GM18499 (cell line): ENCODE data around the gene VAV1.

Experiments used
- ATAC-seq: cut with Tn5 transposase; IDR thresholded peaks from one replicate; pipeline ENCODE4 v1.9.1; 2021; ENCODE audit warnings: moderate number of reproducible peaks; ENCODE audit not compliant: insufficient read depth, unreplicated experiment

Gene VAV1, protein sequence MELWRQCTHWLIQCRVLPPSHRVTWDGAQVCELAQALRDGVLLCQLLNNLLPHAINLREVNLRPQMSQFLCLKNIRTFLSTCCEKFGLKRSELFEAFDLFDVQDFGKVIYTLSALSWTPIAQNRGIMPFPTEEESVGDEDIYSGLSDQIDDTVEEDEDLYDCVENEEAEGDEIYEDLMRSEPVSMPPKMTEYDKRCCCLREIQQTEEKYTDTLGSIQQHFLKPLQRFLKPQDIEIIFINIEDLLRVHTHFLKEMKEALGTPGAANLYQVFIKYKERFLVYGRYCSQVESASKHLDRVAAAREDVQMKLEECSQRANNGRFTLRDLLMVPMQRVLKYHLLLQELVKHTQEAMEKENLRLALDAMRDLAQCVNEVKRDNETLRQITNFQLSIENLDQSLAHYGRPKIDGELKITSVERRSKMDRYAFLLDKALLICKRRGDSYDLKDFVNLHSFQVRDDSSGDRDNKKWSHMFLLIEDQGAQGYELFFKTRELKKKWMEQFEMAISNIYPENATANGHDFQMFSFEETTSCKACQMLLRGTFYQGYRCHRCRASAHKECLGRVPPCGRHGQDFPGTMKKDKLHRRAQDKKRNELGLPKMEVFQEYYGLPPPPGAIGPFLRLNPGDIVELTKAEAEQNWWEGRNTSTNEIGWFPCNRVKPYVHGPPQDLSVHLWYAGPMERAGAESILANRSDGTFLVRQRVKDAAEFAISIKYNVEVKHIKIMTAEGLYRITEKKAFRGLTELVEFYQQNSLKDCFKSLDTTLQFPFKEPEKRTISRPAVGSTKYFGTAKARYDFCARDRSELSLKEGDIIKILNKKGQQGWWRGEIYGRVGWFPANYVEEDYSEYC

DNA sequence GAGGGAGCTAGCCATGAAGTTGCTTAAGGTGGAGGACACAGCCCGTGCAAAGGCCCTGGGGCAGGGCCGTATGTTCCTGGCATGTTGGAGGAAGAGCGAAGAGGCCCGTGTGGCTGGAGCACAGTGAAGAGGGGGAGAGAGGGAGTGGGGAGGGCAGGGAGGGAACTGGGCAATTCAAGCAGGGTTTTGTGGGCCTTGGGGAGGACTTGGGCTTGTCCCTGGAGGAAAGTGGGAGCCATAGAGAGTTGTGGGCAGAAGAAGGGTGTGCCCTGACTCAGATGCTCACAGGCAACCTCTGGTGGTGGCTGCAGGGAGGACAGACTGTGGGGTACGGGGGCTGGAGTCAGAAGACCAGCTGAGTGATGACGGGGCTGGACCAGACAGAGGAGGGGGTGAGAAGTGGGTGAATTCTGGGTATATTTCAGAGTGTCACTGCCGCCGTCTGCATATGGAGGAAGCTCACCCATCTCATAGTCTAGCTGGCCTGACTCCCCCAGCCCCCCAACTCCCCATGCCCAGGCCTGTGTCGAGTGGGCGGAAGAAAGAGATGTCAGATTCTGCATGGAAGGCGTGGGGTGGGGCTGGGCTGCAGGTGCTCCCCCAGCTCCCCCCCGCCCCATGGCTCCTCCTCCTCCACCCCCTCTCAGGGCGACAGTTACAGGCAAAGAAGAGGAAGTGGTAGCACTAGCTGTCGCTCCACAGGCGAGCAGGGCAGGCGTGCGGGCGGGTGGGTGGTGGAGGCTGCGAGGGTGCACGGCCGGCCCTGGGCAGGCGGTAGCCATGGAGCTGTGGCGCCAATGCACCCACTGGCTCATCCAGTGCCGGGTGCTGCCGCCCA is at the start of gene VAV1:
Gene VAV1 (plus strand): TSS at position 681 of the 838 bp plus-strand sequence. CDS start 100 bp downstream, at position 781.
- ATAC-seq = no peak

DNA sequence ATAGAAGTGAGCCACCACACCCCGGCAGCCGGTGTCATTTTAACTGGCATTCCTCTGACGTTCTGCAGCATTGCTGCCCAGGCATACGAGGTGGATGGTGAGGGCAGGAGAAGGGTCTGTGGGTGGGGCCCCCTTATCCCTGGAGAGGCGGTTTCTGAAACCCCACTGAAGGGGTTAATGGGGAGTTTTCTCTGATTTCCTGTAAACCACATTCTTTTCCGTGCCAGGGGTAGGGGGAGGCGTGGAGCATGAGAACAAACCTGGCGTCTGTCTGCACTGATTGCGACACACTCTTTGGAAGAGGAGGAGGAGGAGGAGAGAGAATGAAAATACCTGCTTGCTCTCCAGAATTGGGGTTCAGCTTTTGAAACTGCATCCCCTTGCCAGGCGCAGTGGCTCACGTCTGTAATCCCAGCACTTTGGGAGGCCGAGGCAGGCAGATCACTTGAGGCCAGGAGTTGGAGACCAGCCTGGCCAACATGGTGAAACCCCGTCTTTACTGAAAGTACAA is 49.3 kb upstream of the VAV1 start:
- ATAC-seq = no peak

DNA sequence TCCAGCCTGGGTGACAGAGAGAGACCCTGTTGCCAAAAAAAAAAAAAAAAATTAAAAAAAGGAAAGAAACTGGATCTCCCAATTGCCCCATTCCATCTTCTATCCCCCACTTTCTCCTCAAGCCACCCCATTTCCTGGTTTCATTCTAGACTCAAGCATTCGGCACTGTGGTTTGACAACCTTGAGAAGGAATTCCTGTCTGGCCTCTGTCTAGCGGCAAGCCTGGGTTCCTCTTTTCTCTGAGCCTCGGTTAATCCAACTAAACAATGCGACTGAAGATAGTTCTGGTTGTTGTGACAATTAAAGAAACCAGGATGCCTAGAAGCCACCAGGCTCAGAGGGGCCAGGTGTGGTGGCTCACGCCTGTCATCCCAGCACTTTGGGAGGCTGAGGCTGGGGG is 48.8 kb upstream of the VAV1 start:
- ATAC-seq = no peak

DNA sequence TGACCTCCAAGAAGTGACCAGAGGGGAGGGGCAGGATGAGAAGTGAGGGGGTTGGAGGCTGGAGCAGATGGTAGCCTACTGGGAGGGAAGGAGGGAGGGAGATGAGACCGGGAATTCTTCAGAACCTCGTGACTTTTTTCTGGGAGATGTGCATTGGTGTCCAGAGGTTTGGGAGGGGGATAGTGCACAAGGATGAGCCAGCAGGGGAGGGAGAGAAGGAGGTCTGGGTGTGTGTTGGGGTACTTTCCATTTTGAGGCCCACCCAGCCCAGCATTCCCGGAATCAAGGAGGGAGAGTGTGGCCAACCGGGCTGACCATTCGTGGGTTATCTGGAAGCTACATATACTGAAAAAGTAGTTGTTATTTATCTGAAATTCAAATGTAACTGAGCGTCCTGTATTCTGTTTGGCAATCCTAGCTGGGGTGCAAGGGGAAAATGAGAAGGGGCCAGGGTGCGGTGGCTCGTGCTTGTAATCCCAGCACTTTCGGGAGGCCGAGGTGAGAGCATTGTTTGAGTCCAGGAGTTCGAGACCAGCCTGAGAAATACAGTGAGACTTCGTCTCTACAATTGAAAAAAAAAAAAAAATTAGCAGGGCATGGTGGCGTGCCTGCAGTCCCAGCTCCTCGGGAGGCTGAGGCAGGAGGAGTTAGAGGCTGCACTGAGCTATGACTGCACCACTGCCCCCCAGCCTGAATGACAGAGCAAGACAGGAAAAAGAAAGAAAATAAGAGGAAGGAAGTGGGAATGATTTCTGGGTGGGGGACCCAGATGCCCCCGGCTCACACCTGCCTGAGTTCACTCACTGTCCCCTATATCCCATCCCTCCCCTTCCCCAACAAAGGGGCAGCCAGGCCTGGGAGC is 47.6 kb upstream of the VAV1 start:
- ATAC-seq = no peak

DNA sequence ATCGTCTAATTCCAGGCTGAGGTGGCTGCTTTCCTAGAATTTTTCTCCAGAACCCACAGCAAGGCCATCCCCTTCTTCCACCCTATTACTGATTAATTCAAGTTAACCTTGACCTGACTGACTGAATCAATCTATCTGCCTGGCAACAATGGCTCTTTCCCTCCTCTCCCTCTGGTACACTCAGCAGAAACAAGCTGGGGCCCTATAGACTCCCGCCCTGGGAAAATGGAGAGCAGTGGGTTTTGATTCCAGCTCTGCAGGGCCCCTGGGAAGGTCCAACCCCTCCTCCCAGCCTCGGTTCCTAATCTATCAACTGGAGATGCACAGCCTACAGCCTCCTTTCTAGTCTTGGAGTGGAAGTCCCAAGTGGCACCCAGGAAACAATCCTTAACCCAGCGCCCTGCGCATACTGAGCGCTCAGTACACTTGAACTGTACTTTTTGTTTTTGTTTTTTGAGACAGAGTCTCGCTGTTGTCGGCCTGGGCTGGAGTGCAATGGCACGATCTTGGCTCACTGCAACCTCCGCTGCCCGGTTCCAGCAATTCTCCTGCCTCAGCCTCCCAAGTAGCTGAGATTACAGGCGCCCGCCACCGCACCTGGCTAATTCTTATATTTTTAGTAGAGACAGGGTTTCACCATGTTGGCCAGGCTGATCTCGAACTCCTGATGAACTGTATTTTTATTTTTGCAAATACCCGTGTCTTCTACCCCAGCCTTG is 46.8 kb upstream of the VAV1 start:
- no peak for ATAC-seq

DNA sequence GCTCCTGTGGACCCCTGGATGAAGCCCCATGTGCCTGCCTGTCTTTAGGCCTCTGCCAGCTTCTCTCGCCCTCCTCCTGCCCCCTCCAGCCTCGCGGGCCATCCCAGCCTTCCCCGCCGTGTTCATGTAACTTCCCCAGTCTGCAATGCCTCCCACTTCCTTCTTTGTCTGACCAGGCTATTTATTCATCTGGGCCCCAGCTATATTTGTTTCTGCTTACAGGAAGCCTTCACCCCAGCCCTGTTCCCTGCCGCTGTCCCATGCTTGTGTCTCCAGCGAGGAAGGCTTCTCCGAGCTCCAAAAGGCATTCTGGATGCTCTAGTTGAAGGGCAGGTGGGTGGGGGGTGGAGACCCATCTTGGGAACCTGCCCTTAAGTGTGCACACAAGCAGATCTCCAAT is 44.2 kb upstream of the VAV1 start:
- no peak for ATAC-seq

DNA sequence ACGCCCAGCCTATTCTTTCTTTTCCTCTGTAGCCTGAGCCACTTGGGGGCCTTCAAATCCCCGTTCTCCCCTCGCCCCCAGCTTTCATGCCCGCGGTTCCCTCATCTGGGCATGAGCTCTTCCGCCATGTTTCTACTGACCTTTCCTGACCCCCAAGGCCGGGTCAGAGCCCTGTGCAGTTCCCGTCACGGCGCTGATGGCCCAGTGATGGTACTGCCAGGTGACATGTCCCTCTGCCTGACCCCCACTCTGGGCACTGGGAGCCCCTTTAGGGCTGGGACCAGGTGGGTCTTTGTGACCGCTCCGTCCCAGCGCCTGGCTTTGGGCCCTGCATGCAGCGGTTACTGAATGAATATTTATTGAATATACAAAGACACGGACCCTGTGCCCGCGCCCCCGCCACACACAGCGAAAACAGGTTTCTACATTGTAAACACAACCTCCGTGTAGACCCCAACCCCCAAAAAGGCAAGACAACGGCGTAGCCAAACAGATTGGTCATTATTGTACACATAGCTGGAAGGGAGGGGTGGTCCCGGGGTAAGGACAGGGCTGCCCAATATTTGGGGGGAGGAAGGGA is 42.8 kb upstream of the VAV1 start:
- no peak for ATAC-seq

DNA sequence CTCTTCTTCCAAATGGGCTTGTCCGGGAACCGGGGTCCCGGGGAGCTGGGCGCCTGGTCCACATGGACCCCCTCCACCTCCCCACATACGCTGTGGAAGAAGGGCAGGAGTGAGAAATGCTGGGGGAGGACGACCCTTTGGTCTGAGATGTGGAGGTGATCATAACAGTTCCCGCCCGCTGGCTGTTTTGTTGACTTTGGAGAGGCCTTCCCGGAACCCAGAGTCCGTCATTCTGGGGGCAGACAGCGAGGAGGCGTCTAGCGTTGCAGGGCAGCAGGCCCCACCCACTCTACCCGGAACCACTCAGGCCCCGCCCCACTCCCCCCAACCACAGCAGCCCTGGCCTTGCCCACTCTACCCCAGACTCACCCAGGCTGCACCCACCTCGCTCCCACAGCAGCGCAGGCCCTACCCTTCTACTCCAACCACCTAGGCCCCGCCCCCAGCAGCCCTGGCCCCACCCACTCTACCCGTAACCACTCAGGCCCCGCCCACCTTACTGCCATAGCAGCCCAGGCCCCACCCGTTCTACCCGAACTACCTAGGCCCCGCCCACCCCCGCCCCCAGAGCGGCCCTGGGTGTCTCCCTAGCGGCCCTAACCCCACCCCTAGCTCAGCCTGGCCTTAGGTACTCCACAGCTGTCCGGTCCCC is 42.2 kb upstream of the VAV1 start:
- no peak for ATAC-seq

DNA sequence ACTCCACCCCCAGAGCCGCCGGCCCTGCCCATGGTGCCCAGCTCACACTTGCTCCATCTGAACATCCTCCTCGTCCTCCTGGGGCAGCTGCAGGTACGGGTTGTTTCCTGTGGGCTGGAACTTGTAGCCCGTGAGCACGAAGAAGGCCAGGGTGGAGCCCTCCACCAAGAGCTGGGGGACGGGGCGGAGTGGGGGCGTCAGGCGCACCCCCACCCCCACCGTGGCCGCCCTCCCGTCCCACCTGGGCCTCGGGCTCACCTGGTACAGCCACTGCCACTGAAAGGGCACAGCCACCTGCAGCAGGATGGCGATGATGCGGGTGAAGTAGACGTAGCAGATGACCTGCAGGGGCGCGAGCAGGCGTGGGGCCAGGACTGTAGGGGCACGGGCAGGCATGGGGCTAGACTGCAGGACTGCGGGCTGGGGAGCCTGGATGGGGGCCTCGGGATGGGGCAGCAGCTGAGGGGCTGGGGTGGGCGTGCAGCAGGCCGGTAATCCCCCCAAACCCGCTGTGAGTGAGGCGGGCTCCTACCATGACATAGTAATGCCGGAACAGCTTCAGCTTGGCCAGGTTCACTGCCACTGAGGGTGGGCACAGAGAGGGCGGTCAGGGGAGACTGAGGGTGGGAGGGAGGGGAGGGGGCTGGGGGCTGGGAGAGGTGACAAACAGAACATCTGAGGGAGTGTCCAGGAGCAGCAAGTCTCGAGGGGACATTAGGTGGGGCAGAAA is 41.4 kb upstream of the VAV1 start:
- ATAC-seq = no peak

DNA sequence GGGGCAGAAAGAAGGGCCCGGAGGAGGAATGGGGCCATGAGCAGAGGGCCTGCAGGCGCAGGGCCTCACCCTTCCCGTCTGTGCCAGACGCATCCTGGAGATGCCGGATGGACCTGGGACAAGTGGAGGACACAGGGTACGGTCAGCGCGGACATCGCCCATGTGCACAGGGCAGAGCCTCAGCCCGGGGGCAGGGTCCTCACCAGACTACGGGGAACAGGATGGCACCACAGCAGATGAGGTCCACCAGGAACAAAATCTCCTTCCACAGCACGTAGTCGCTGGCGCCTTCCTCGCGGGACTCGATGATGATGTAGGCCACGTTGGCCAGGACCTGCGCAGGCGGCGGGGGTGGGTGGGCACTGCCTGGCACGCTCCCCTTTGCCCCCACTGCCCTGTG is 40.7 kb upstream of the VAV1 start:
- ATAC-seq = no peak

DNA sequence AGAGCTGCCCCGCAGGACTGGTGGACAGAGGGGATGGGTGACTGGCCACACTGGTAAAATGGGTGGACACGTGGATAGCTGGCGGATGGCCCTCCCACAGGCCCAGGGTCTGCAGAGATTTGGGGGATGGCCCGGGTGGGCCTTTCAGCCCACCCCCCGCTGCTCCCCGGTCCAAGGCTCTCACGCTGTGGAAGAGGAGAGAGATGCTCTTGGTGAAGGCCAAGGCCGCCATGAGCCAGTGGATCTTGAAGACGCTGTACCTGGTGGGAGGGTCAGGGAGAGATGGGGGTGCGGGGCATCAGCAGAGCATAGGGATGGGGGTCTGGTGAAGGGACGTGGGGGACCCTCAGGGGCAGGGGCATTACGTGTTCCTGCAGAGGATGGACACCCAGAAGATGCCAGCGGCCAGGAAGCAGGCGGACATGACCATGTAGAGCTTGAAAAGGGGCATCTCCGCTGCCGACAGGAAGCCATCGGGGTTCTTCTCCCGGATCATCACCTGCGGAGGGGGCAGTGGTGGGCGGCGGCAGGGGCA is 39.6 kb upstream of the VAV1 start:
- no peak for ATAC-seq

DNA sequence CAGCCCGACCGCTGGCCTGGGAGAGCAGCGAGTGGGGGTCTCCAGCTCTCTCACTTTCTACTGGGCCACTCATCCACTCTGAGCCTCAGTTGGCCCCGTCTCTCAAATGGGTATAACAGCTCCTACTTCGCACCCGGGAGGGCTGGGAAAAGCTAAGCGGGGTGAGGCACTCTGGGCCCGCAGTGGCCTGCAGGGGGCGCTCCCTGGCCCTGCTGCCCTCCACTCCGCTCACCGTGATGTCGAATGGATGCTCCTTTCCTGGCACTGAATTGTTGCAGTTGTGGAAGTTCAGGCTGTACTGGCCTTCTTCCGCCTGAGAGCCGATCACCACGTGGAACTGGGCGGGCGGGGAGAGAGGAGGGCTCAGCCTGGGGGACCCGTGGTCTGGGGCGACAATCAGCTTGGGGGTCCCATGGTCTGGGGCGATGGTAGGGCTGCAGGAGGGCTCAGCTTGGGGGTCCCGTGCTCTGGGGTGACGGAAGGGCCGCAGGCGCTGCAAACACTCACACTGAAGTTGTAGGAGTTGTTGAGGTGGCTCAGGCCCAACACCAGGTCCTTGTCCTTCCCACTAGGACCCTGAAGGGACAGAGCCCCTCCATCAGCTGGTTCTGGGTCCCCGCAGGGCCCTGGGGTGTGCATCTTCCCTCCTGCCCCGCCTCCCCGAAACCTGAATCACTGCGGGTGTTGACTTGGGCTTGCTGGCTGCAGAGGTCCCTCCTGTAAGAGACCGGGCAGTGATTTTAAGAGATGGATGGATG is 39.0 kb upstream of the VAV1 start:
- no peak for ATAC-seq

DNA sequence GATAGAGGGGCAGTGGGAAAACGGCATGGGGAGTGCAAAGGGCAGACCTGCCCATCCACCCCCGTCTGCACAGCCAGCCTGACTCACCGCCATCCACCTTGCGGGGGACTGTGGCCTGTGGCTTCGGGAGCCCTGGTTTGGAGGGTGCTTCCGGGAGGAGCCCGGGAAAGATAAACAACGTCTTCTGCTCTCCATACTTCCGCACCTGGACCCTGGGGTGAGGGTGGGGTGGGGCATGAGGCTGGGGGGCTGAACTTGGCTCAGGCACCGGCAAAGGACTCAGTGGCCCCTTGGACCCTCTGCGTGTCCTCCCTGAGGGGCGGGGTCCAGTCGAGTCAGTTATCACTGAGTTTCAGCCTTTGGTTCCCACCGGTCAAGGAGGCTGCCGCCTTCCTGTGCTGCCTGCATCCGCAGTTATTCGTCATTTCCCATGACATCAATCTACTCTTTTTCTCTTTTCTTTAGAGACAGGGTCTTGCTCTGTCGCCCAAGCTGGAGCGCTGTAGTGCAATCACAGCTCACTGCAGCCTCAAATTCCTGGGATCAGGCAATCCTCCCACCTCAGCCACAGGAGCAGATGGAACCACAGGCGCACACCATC is 38.3 kb upstream of the VAV1 start:
- ATAC-seq = no peak

DNA sequence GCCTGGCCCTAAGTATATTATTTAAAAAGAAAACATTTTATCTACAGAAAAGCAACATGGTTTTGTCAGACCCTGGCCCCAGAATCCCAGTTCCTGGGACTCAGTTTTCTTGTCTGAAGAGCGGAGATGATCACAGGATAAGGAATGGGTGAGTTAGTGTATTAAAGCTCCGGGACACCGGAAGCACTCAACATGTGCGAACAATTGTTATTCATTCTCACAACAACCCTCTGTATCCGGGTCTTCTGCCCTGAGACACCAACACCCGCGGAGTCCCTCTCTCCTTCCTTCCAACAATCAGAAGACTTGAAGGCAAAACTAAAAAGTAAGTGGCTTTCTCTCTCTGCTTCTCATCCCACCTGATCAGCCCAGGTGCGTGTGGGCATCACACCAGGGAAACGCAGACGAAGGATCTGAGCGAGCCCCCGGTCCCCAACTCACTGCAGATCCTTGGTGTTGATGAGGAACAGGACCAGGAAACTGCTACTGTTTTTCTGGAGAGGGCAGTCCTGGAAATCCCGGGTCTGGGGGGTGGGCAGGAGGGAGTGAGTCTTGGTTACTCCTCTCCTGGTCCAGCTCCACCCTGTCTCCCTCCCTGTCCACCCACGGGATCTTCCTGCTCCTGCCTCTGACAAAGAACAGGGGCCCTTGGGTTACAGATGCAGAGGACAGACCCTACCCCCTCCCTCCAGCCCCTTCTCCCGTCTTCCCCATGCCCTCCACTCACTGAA is 37.2 kb upstream of the VAV1 start:
- no peak for ATAC-seq

DNA sequence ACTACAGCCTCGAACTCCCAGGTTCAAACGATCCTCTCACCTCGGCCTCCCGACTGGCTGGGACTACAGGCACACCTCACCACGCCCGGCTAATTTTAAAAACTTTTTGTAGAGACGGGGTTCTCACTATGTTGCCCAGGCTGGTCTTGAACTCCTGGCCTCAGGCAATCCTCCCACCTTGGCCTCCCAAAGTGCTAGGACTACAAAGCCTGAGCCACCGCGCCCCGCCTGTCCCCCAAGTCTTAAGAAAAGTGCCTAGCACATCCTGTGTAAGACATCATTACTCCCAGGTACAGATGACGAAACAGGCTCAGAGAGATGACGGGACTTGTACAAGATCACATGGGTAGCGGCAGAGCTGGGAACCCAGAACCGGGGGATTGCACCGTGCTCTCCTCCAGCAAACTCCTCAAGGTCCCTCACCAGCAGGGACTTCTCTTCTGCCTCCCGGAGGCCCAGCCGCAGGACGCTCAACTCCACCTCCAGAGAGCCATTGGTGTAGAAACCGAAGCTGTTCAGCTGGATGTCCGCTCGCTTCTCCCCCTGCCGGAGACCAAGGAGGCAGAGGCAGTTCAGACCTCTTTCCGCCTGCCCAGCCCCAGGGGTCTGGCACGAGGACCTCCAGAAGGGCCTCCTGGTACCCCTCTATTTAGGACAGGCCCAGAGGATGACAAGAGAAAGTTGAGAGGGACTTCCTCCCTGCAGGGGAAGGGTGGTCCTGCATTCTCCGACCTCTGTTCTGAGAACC is 36.2 kb upstream of the VAV1 start:
- ATAC-seq = no peak
